PC-3 (cell line): Measurements from ENCODE around the gene C16orf86.

Experiments
- EZH2 ChIP-seq: fragments of 300-600 bp; sonication (generic); IDR thresholded peaks from one replicate; pipeline ENCODE4 v1.6.1; 2017; ENCODE audit warnings: antibody characterized with exemption, mild to moderate bottlenecking, low read length; ENCODE audit not compliant: unreplicated experiment
- EZH2phosphoT487 ChIP-seq: fragments of 300-600 bp; sonication (generic); IDR thresholded peaks from 2 replicates; pipeline ENCODE4 v1.6.1; 2018; ENCODE audit warnings: mild to moderate bottlenecking, antibody characterized with exemption, low read length, borderline replicate concordance
- TF ChIP-seq, protein P1 (sequence below): fragments of 300-600 bp; sonication (generic); conservative IDR thresholded peaks from 2 replicates; pipeline ENCODE4 v1.5.1; 2017; ENCODE audit warnings: antibody characterized with exemption, low read depth, mild to moderate bottlenecking, low read length

DNA sequence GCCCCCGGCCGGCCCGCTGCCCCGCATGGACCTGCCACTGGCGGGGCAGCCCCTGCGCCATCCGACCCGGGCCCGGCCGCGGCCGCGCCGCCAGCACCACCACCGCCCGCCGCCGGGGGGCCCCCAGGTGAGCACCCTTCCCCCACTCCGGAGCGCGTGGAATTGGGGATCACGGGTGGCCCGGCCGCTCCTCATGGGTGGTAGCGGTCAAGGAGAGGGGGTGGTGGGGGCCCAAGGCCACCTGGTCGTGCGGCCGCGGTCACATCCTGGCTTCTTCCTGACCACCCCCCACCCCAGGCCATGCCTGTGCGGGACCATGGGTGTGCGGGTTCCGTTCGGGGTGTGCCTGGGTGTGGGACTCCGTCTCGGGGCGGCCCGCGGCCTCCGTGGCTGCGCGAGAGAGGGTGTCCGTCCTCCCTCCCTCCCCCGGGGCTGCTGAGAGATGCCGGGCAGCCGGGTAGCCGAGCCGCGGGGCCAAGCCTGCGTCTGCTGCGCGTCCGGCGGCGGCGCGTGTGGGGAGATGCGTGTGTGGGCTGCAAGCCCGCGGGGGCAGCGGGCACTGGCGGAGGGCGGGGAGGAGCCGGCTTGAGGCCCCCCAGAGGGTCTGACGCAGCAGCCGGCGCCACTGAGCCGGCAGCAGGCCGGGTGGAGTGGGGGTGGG is 13.4 kb upstream of the C16orf86 start:
- TF ChIP-seq, protein P1, sequence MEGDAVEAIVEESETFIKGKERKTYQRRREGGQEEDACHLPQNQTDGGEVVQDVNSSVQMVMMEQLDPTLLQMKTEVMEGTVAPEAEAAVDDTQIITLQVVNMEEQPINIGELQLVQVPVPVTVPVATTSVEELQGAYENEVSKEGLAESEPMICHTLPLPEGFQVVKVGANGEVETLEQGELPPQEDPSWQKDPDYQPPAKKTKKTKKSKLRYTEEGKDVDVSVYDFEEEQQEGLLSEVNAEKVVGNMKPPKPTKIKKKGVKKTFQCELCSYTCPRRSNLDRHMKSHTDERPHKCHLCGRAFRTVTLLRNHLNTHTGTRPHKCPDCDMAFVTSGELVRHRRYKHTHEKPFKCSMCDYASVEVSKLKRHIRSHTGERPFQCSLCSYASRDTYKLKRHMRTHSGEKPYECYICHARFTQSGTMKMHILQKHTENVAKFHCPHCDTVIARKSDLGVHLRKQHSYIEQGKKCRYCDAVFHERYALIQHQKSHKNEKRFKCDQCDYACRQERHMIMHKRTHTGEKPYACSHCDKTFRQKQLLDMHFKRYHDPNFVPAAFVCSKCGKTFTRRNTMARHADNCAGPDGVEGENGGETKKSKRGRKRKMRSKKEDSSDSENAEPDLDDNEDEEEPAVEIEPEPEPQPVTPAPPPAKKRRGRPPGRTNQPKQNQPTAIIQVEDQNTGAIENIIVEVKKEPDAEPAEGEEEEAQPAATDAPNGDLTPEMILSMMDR, result peak; percentile 28; the same call in 1 of the 2 replicates
- TF ChIP-seq EZH2 (no peak), EZH2phosphoT487 (no peak)
